ENCODE data around the gene TUBB2B. TPM values are rescaled to one million over a fixed set of nuclear protein-coding genes. Genes with fewer than 3 reads are reported as not detected.
A peak's percentile ranks its signal among the peaks of the same experiment; 100 is the strongest.

TUBB2B gene
- total RNA-seq, 1 experiment from 2014 or later: 0.86 TPM

GRCh38 chr6:3259491-3259958 lies 32.1 kb upstream of the TUBB2B start (continued):
- TF ChIP-seq ZBTB33 (IDR thresholded peaks at IDR 0.05; ENCODE audit: extremely low read depth, insufficient replicate concordance, low read length) (no peak), EZH2 (IDR thresholded peaks at IDR 0.05) (no peak)

- Histone ChIP-seq H3K27ac (ENCODE audit: low read depth, low read length) (peak within 1 kb of the TSS; percentile 76), H4K20me1 (ENCODE audit: insufficient read depth) (no peaks in the 10 kb centered on the region), H2AFZ (ENCODE audit: low read depth, low read length, poor library complexity, severe bottlenecking) (no peak within 1 kb of the TSS), H3K79me2 (ENCODE audit: insufficient read depth, low read length) (peaks cover 52% of the 10 kb centered on the region), H3K9me2 (ENCODE audit: insufficient read depth) (no peaks in the 10 kb centered on the region), H3K4me3 (replicated peaks in 1 of 2; ENCODE audit: low read depth in 1 of 2, low read length in 2 of 2) (peak within 1 kb of the TSS; percentile 74), H3K27me3 (ENCODE audit: insufficient read depth, low read length) (no peaks in the 10 kb centered on the region), H3K36me3 (ENCODE audit: control insufficient read depth in 1 of 2, insufficient read depth in 2 of 2, low read length in 2 of 2) (peaks cover 6 to 17% of the 10 kb centered on the region in 2 experiments; a peak in 3 of 4 replicates), H3K9ac (ENCODE audit: low read length) (peak within 1 kb of the TSS; percentile 92), H3K4me1 (ENCODE audit: control insufficient read depth in 1 of 2, insufficient read depth in 2 of 2, low read length in 2 of 2) (peaks cover 9 to 18% of the 10 kb centered on the region in 2 experiments; a peak in 3 of 4 replicates), H3K4me2 (ENCODE audit: low read length) (peak within 1 kb of the TSS; percentile 76), H3K9me3 (ENCODE audit: control insufficient read depth in 1 of 2, insufficient read depth in 1 of 2, low read depth in 1 of 2, low read length in 2 of 2) (no peaks in the 10 kb centered on the region)
- ATAC-seq (peak; percentile 88), DNase-seq (ENCODE audit: low read depth, low spot score) (peak; percentile 75)
- ChIA-PET CTCF (no interaction called here), POLR2A (interaction anchor here (1.2 kb wide), 1 partner anchor 19 kb away, joined by 3 read pairs; no protein-coding TSS in a partner anchor), RAD21 (ENCODE audit: low non-redundant PET in 1 of 2, low total read pairs in 2 of 2, uncharacterized antibody in 2 of 2, unreplicated experiment in 2 of 2) (no interaction called here)
- no TSS peak for BruUV-seq (replicated peaks)
- intact Hi-C loops (cut with micrococcal nuclease): loop anchor here (2.0 kb wide), 1 partner anchor 132 kb away; no protein-coding TSS in a partner anchor
- TF ChIP-seq EZH2phosphoT487 (IDR thresholded peaks at IDR 0.05; ENCODE audit: borderline replicate concordance) (no peak), EZH2 (IDR thresholded peaks at IDR 0.05) (no peak), CBX3 (IDR thresholded peaks at IDR 0.05; ENCODE audit: low read depth) (no peak), EGR1 (IDR thresholded peaks at IDR 0.05; ENCODE audit: low read depth) (no peak), FOSL1 (IDR thresholded peaks at IDR 0.05; ENCODE audit: low read depth) (no peak), SIN3A (IDR thresholded peaks at IDR 0.05; ENCODE audit: low read depth) (peak; percentile 66; the same call in 1 of the 2 replicates), MAX (IDR thresholded peaks at IDR 0.05) (peak; percentile 93), ZFX (IDR thresholded peaks at IDR 0.05) (peak; percentile 94), REST (IDR thresholded peaks at IDR 0.05; ENCODE audit: low read depth) (no peak), SRF (IDR thresholded peaks at IDR 0.05; ENCODE audit: low read depth) (peak; percentile 83), TCF7L2 (IDR thresholded peaks at IDR 0.05; ENCODE audit: borderline replicate concordance, extremely low read depth, insufficient read depth, insufficient read length) (no peak), SP1 (IDR thresholded peaks at IDR 0.05; ENCODE audit: low read depth) (peak; percentile 85), POLR2AphosphoS5 (IDR thresholded peaks at IDR 0.05; ENCODE audit: low read depth, low read length) (peak; percentile 88), ATF3 (IDR thresholded peaks at IDR 0.05) (no peak), ELF1 (IDR thresholded peaks at IDR 0.05; ENCODE audit: borderline replicate concordance, low read depth) (no peak)
These were observed 31.5 kb upstream of the TUBB2B start, which contains the start of gene PSMG4 for GRCh38 chr6:3258720-3259490. Gene PSMG4 (plus strand): TSS chr6:3258947. CDS start chr6:3259023, 76 bp downstream.

All from HCT116 (cell line).